GM18868 (cell line): Measurements from ENCODE around the gene STBD1.
"Not testable (repeated sequence)": the region's sequence is repeated elsewhere in the genome, so short reads cannot be mapped to it uniquely, and the experiment has no call there.

Experiments used
- ATAC-seq: cut with Tn5 transposase; IDR thresholded peaks from one replicate; pipeline ENCODE4 v1.9.1; 2021; ENCODE audit warnings: mild to moderate bottlenecking, moderate library complexity; ENCODE audit not compliant: unreplicated experiment

The STBD1 gene

GRCh38 chr4:76305971-76306881 lies at the start of gene STBD1:
STBD1 (plus strand) TSS chr4:76306733; CDS start chr4:76306770, 37 bp downstream.
- no peak for ATAC-seq

DNA sequence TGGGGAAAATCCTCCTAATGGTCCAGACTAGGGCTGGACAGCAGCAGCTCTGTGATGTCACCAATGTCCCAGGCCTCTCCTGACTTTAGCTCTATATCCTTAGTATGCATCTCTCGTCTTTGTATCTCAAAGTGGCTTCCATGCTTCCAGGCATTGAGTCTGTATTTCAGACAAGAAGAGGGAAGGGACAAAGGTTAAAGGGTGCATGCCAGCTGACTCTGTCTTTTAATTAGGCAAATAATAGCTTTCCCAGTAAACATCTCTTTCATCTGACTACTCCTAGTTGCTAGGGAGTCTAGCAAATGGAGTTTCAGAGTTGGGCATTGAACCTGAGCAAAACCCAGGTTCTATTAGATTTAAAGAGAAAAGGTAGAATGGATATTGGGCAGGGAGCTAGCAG lies 49.6 kb upstream of the STBD1 start:
- ATAC-seq: no peak

GRCh38 chr4:76257824-76258223 lies 48.7 kb upstream of the STBD1 start:
- ATAC-seq: no peak

DNA sequence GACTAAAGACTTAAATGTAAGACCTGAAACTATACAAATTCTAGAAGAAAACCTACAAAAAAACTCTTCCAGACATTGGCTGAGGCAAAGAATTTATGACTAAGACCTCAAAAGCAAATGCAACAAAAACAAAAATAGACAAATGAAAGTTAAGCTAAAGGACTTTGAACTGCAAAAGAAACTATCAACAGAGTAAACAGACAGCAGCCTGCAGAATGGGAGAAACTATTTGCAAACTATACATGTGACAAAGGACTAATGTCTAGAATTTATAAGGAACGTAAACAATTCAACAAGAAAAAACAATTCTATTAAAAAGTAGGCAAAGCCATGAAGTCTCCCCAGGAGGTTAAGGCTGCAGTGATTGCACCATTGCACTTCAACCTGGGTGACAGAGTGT lies 46.0 kb upstream of the STBD1 start:
- ATAC-seq: no peak

DNA sequence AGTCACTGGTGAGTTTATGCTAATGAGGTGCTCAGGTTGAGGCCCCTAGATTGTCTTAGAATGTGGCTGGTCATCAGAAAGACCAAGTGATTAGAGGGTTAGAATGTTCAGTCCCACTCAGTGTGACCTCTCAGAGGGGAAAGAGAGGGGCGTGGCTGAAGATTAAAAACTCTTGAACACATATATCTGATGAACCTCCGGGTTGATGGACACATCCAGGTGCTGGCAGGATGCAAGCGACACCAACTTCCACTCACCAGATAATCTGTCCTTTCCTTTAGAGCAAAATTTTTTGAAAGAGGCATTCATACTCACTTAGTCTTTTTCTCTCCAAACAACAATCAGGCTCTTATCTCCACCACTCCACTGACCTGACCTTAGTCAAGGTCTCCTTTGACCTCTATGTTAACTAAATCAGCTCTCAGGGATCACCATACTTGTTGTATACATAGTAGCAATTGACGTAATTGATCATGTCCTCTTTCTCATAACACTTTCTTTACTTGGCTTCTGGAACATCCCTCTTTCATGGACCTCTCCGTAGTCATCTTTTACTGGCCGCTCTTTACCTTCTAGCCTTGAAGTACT lies 40.8 kb upstream of the STBD1 start:
- no peak for ATAC-seq

- ATAC-seq: no peak
Measured at GRCh38 chr4:76266627-76267026, 39.9 kb upstream of the STBD1 start.

GRCh38 chr4:76267811-76268210 lies 38.7 kb upstream of the STBD1 start:
- no peak for ATAC-seq

GRCh38 chr4:76270244-76271175 lies 36.0 kb upstream of the STBD1 start:
- no peak for ATAC-seq

DNA sequence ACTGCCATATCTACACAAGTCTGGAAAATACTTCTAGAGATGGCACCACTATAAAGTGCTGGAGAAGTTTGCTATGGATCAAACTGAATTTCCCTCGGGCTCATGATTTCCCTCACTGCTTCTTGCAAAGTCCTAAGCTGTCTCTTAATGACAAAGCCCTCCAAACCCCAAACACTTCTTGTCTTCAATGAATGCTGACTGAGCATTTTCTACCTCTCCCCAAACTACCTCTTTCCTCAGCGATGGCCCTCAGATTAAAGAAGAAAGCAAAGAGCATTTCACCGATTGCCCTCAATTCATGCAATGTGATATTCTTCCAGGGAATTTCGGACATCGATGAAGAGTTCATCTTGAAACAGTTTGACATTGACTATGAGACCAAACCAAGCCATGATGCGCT lies 35.3 kb upstream of the STBD1 start:
- no peak for ATAC-seq

DNA sequence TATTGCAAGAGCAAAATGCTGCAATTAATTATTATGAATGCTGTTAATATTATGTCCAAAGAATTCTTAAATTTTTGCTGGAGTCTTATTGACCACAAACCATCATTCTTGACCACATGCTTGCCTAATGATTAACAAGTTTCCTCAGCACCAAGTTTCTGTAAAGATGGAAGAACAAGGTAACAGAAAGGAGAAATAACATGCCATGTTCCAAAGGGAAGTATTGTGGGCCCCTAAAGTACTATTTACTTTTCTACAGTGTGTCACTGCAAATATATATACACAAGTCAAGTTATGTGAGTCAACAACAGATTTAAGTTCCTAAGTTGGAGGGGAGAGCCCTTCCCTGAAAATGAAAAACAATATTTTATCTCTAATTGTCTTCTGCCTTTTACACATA lies 34.5 kb upstream of the STBD1 start:
- ATAC-seq: no peak

DNA sequence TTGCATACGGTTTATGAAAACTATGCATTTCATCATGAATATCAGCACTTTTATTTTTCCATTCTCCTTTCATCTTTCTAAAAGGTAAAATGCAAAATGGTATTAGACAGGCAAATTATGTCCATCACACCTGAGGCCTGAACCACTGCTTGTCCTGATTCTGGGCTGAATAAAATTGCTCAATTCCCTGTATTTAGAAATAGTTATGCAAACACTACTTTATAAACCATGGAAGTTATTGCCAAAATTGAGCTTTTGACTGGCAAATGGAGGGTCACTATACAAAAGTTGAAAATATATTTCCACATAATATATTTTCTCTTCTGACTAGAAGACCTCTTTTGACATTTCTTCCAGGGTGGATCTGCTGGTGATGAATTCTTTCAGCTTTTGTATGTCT lies 34.0 kb upstream of the STBD1 start:
- no peak for ATAC-seq

DNA sequence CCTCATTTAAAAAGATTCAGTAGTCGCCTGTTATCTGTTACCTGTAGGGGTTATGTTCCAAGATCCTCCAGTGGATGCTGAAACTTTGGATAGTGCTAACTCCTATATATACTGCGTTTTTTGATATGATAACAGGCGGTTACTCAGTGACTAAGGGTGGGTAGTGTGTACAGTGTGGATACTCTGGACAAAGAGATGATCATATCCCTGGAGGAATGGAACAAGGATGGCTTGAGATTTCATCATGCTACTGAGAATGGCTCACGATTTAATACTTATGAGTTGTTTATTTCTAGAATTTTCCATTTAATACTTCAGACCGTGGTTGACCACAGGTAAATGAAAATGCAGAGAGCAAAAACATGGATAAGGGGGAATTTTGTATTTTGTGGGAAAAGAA lies 33.5 kb upstream of the STBD1 start:
- ATAC-seq: no peak

GRCh38 chr4:76275486-76276124 lies 30.9 kb upstream of the STBD1 start:
- no peak for ATAC-seq

DNA sequence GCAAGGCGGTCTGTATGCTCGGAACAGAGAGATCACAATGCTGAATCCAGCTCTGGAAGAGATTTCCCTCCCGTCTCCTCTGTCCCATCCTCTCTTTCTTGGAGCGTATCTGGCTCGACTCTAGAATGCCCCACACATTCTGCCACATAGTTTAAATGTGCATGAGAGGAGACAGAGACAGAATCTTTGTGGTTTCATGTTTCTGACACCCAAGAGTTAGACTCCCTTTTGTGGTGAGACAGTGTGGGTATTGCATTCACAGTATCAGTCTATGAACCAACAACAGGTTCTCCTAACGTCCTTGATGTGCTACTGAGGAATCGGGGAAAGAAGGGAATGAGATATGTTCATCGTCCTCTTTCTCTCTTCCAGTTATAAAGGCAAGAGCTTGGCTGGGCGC lies 29.7 kb upstream of the STBD1 start:
- ATAC-seq: no peak

DNA sequence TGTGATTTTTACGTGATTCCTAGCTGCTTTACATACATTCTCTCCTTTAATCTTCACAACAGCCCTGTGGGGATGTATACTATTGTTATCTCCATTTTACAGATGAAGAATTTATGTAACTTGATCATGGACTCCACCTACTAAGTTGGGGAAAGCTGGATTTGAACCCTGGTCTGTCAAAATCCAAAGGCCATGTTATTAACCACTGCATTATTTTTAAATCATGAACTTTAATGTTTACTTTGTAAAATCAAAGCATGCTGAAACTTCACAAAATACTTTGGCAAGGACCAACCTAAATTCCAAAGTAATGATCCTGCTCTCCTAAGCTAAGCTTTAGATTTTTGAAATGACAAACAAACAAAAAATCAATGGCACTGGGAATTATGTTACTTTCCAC lies 28.9 kb upstream of the STBD1 start:
- no peak for ATAC-seq

DNA sequence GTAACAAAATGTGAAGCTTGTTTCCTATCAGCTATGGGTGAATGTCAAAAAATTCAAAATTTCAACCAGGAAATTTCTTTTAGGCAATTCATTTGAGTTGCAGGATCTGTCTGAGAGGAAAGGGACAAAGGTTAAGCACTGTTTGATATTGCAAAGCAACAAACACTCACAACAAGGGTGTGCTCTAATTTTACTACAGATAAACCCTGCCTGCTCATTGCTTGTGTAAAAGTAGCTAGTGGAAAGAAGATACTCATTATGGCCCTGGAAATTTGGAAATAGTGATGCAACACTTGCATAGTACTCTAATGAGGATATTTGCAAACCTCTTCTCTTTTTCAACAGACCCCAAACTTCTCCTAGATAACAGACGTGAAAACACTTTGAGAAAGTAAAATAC lies 27.9 kb upstream of the STBD1 start:
- ATAC-seq: no peak

- ATAC-seq: no peak
Measured at GRCh38 chr4:76279462-76279861, 27.1 kb upstream of the STBD1 start.

DNA sequence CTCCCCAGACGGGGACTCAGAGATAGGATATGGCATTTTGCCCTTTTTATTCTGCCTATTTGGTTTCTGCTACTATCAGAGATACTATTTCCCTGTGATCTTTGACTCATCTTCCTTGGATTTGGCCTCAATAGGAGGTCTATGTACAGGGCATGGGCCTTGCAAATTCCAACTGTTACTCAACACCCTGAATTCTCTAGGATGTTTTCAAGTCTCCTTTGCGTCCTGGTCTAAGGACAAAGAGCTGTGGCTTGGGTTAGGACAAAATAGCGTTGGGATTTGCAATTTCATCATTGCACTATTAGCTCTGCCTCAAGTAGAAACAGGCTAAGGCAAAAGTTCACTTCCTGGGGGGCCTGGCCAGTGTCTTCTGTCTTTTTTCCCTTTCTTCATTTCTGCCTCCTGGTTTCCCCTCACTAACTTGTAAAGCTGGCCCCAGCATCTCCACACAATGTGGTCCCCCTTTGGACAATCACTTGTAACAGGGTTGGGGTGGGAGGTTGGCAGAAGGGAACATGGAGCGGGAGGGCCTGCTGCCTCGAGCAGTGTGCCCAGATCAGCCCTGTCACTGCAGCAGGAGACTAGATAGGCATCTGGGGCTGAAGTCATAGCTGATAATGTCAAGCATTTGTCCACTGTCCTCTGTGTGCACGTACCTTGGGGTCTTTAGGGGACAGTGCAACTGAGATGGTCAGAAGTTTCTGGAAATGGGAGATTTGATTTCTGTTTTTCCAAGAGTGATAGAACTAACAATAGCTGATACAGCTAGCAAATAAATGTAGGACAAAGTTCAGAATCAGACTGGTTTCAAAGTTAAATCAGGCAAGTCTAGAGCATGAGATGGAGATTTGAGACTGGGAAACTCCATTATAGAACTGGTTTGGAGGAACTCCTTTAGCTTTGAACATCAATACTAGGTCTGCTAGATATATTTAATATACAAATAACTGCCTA lies 25.8 kb upstream of the STBD1 start:
- no peak for ATAC-seq

GRCh38 chr4:76281594-76281993 lies 24.9 kb upstream of the STBD1 start:
- ATAC-seq: not testable (repeated sequence)
